Measurements from ENCODE around the gene FYTTD1. TPM values are rescaled to one million over a fixed set of nuclear protein-coding genes. Genes with fewer than 3 reads are reported as not detected.

Gene FYTTD1
- total RNA-seq, 2 experiments from 2014 or later = 47.6 to 57.8 TPM

- intact Hi-C loops (cut with micrococcal nuclease; ENCODE audit: unreplicated experiment) = no loop called here
- Histone ChIP-seq H3K4me1 (ENCODE audit: insufficient read depth, low read length, poor library complexity, severe bottlenecking) (peaks cover 54% of the 10 kb centered on the region), H3K27ac (ENCODE audit: low read depth, low read length, poor library complexity, severe bottlenecking) (peak overlapping the region; percentile 94), H4K20me1 (ENCODE audit: insufficient read depth, low read length) (no peaks in the 10 kb centered on the region), H3K4me3 (ENCODE audit: low read depth, low read length, poor library complexity, severe bottlenecking) (no peak overlapping the region), H3K36me3 (ENCODE audit: insufficient read depth, low read length) (peaks cover 29% of the 10 kb centered on the region), H2AFZ (ENCODE audit: low read length) (no peak overlapping the region), H3K9me2 (ENCODE audit: insufficient read depth, low read length) (no peaks in the 10 kb centered on the region), H3K9me3 (ENCODE audit: low read length) (peaks cover 5% of the 10 kb centered on the region; the same call in 1 of the 2 replicates), H3K4me2 (ENCODE audit: low read length) (peak overlapping the region; percentile 38; the same call in 1 of the 2 replicates), H3K79me2 (ENCODE audit: insufficient read depth, low read depth, low read length) (peaks cover 71% of the 10 kb centered on the region)
- no TSS peak for BruUV-seq (replicated peaks)
- ChIA-PET POLR2A (interaction anchor here (0.6 to 5.5 kb wide), 5 partner anchors 9 to 39 kb away, joined by 3 to 41 read pairs (median 4); no protein-coding TSS in a partner anchor), CTCF (ENCODE audit: unreplicated experiment) (interaction anchor here (1.0 kb wide), 1 partner anchor 21 kb away, joined by 3 read pairs; no protein-coding TSS in a partner anchor)
- TF ChIP-seq CTCF (conservative IDR thresholded peaks at IDR 0.05; ENCODE audit: low read length) (no peak), EZH2phosphoT487 (IDR thresholded peaks at IDR 0.05; ENCODE audit: borderline replicate concordance, low read depth, low read length) (no peak)
- no peak for DNase-seq (ENCODE audit: low spot score)
These were observed 16.6 kb upstream of the FYTTD1 start for GRCh38 chr3:197733042-197733441.

- ChIA-PET CTCF (ENCODE audit: unreplicated experiment) (no interaction called here), POLR2A (interaction anchor here (0.9 to 5.5 kb wide), 4 partner anchors 12 to 21 kb away, joined by 3 to 41 read pairs (median 10); no protein-coding TSS in a partner anchor)
- intact Hi-C loops (cut with micrococcal nuclease; ENCODE audit: unreplicated experiment) = loop anchor here (1.0 to 2.0 kb wide), 2 partner anchors 22 to 60 kb away; no protein-coding TSS in a partner anchor
- BruUV-seq (replicated peaks) = TSS peak; percentile 65
- Histone ChIP-seq H3K9me2 (ENCODE audit: insufficient read depth, low read length) (no peaks in the 10 kb centered on the region), H3K4me3 (ENCODE audit: low read depth, low read length, poor library complexity, severe bottlenecking) (peak overlapping the region; percentile 83), H3K4me1 (ENCODE audit: insufficient read depth, low read length, poor library complexity, severe bottlenecking) (peaks cover 53% of the 10 kb centered on the region), H3K27ac (ENCODE audit: low read depth, low read length, poor library complexity, severe bottlenecking) (peak overlapping the region; percentile 94), H2AFZ (ENCODE audit: low read length) (no peak overlapping the region), H3K9me3 (ENCODE audit: low read length) (peaks cover 5% of the 10 kb centered on the region; the same call in 1 of the 2 replicates), H3K79me2 (ENCODE audit: insufficient read depth, low read depth, low read length) (peaks cover 65% of the 10 kb centered on the region), H3K36me3 (ENCODE audit: insufficient read depth, low read length) (peaks cover 28% of the 10 kb centered on the region), H4K20me1 (ENCODE audit: insufficient read depth, low read length) (no peaks in the 10 kb centered on the region), H3K4me2 (ENCODE audit: low read length) (peak overlapping the region; percentile 80)
- peak; percentile 92 for DNase-seq (ENCODE audit: low spot score)
- no peak for TF ChIP-seq CTCF (conservative IDR thresholded peaks at IDR 0.05; ENCODE audit: low read length)
- TF ChIP-seq EZH2phosphoT487 (IDR thresholded peaks at IDR 0.05; ENCODE audit: borderline replicate concordance, low read depth, low read length) = no peak
These were observed 14.9 kb upstream of the FYTTD1 start for GRCh38 chr3:197734667-197735318.
